ENCODE results near the gene INKA1. TPM values are rescaled to one million over a fixed set of nuclear protein-coding genes. Genes with fewer than 3 reads are reported as not detected.
A peak's percentile ranks its signal among the peaks of the same experiment; 100 is the strongest.

Gene INKA1
- polyA plus RNA-seq, 1 donor from 2014 or later: 1.7 TPM

DNA sequence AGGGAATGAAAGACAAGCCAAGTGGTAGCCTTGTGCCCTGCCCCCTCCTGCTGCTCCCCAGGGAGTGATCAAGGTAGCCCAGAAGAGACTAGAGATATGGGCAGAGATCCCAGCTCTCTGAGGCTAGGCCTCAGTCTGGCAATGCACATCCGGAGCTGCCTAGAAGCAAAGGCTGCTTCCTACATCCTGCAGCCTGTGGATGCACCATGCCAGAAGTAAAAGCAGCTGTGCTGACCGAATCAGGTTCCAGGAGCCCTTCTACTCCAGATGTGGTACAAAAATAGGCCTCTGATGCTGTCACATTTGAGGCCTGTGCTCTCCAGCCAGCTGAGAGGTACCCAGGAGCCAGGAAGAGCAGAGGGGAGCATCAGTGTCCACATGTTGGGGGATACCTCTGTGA, 37.3 kb downstream of the INKA1 start:
- no peaks in the 10 kb centered on the region for H3F3A ChIP-seq (ENCODE audit: insufficient read depth, low read length, poor library complexity, severe bottlenecking)
- no peak overlapping the region for H2AFZ ChIP-seq (ENCODE audit: low read depth, low read length)
- TF ChIP-seq TAF1 (IDR thresholded peaks at IDR 0.05; ENCODE audit: low read depth): no peak
- no peak overlapping the region for H3K27ac ChIP-seq (ENCODE audit: low read length)
- H3K4me2 ChIP-seq (ENCODE audit: low read length): no peak overlapping the region
- no peaks in the 10 kb centered on the region for H3K79me2 ChIP-seq (replicated peaks; ENCODE audit: insufficient read depth, low read length)
- H3K9ac ChIP-seq (ENCODE audit: low read length): no peak overlapping the region
- H3K9me2 ChIP-seq (ENCODE audit: insufficient read depth, low read length): no peaks in the 10 kb centered on the region
- H4K20me1 ChIP-seq (ENCODE audit: insufficient read depth): no peaks in the 10 kb centered on the region
- H3K27me3 ChIP-seq (ENCODE audit: insufficient read depth, low read depth, low read length): no peaks in the 10 kb centered on the region
- no peaks in the 10 kb centered on the region for H3K36me3 ChIP-seq (ENCODE audit: insufficient read depth, low read length)
- H3K9me3 ChIP-seq (ENCODE audit: low read length): no peaks in the 10 kb centered on the region
- H3K4me3 ChIP-seq (ENCODE audit: low read length): no peak overlapping the region

DNA sequence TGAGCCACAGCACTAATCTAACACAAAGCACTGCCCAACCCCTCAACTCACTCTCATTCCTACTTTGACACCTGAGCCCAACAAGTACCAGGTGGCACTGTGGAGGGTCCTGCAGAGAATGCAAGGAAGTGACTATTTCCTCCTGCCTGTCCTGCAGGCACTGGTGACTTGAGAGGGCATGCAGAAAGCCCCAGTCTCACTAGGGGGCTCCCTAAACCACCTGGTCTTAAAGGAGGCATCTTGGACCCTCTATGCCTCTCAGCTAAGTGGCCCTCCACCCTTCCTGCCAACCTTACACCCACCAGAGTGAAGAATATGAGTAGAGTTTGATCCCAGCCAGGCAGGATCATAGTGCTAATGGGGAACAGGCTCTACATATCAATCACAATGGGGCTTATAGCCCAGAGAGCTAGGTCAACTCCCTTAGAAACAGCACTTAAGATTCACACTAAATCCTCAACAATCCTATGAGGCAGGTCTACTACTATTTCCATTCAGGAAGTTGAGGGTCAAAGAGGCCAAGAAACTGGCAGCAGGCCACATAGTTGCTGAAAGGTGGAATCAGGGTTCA, 38.1 kb downstream of the INKA1 start:
- Histone ChIP-seq H3K36me3 (ENCODE audit: insufficient read depth, low read length) (no peaks in the 10 kb centered on the region), H2AFZ (ENCODE audit: low read depth, low read length) (no peak overlapping the region), H3K27me3 (ENCODE audit: insufficient read depth, low read depth, low read length) (no peaks in the 10 kb centered on the region), H3K79me2 (replicated peaks; ENCODE audit: insufficient read depth, low read length) (no peaks in the 10 kb centered on the region), H3K9me2 (ENCODE audit: insufficient read depth, low read length) (no peaks in the 10 kb centered on the region), H4K20me1 (ENCODE audit: insufficient read depth) (no peaks in the 10 kb centered on the region), H3K4me3 (ENCODE audit: low read length) (no peak overlapping the region), H3F3A (ENCODE audit: insufficient read depth, low read length, poor library complexity, severe bottlenecking) (no peaks in the 10 kb centered on the region), H3K27ac (ENCODE audit: low read length) (no peak overlapping the region), H3K4me2 (ENCODE audit: low read length) (no peak overlapping the region), H3K9me3 (ENCODE audit: low read length) (no peaks in the 10 kb centered on the region), H3K9ac (ENCODE audit: low read length) (no peak overlapping the region)
- no peak for TF ChIP-seq EP300 (conservative IDR thresholded peaks at IDR 0.05; ENCODE audit: poor library complexity, severe bottlenecking)
- TF ChIP-seq, protein P1, sequence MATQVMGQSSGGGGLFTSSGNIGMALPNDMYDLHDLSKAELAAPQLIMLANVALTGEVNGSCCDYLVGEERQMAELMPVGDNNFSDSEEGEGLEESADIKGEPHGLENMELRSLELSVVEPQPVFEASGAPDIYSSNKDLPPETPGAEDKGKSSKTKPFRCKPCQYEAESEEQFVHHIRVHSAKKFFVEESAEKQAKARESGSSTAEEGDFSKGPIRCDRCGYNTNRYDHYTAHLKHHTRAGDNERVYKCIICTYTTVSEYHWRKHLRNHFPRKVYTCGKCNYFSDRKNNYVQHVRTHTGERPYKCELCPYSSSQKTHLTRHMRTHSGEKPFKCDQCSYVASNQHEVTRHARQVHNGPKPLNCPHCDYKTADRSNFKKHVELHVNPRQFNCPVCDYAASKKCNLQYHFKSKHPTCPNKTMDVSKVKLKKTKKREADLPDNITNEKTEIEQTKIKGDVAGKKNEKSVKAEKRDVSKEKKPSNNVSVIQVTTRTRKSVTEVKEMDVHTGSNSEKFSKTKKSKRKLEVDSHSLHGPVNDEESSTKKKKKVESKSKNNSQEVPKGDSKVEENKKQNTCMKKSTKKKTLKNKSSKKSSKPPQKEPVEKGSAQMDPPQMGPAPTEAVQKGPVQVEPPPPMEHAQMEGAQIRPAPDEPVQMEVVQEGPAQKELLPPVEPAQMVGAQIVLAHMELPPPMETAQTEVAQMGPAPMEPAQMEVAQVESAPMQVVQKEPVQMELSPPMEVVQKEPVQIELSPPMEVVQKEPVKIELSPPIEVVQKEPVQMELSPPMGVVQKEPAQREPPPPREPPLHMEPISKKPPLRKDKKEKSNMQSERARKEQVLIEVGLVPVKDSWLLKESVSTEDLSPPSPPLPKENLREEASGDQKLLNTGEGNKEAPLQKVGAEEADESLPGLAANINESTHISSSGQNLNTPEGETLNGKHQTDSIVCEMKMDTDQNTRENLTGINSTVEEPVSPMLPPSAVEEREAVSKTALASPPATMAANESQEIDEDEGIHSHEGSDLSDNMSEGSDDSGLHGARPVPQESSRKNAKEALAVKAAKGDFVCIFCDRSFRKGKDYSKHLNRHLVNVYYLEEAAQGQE (IDR thresholded peaks at IDR 0.05; ENCODE audit: borderline replicate concordance): no peak
- peak; percentile 65 for TF ChIP-seq SMC3 (conservative IDR thresholded peaks at IDR 0.05; ENCODE audit: poor library complexity)
- no peak for TF ChIP-seq MXI1 (conservative IDR thresholded peaks at IDR 0.05; ENCODE audit: poor library complexity, severe bottlenecking)
- no peak for TF ChIP-seq POLR2AphosphoS5 (IDR thresholded peaks at IDR 0.05)
- TF ChIP-seq RAD21 (conservative IDR thresholded peaks at IDR 0.05): peak; percentile 62
- no peak for TF ChIP-seq TAF1 (IDR thresholded peaks at IDR 0.05; ENCODE audit: low read depth)
- TF ChIP-seq, protein P2, sequence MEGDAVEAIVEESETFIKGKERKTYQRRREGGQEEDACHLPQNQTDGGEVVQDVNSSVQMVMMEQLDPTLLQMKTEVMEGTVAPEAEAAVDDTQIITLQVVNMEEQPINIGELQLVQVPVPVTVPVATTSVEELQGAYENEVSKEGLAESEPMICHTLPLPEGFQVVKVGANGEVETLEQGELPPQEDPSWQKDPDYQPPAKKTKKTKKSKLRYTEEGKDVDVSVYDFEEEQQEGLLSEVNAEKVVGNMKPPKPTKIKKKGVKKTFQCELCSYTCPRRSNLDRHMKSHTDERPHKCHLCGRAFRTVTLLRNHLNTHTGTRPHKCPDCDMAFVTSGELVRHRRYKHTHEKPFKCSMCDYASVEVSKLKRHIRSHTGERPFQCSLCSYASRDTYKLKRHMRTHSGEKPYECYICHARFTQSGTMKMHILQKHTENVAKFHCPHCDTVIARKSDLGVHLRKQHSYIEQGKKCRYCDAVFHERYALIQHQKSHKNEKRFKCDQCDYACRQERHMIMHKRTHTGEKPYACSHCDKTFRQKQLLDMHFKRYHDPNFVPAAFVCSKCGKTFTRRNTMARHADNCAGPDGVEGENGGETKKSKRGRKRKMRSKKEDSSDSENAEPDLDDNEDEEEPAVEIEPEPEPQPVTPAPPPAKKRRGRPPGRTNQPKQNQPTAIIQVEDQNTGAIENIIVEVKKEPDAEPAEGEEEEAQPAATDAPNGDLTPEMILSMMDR (IDR thresholded peaks at IDR 0.05; ENCODE audit: poor library complexity, severe bottlenecking): peak; percentile 56
- TF ChIP-seq EZH2 (IDR thresholded peaks at IDR 0.05; ENCODE audit: borderline replicate concordance, insufficient read depth, low read length, poor library complexity, severe bottlenecking): no peak
